HepG2 (cell line): ENCODE results near the gene PEMT. TPM values are rescaled to one million over a fixed set of nuclear protein-coding genes. Genes with fewer than 3 reads are reported as not detected.

ENCODE experiments used
- ADNP ChIP-seq: sonication (generic); formaldehyde crosslinking; IDR thresholded peaks from 2 replicates; pipeline ENCODE4 v1.4.0; 2020; ENCODE audit warnings: missing genetic modification reagents
- ATAD3A ChIP-seq: sonication (generic); formaldehyde crosslinking; IDR thresholded peaks from 2 replicates; pipeline ENCODE4 v1.4.0; 2020; ENCODE audit warnings: missing genetic modification reagents
- ATF1 ChIP-seq: IDR thresholded peaks from 2 replicates; pipeline ENCODE4 v1.6.1; 2016; ENCODE audit warnings: mild to moderate bottlenecking, control low read depth
- BATF2 ChIP-seq: sonication (generic); formaldehyde crosslinking; IDR thresholded peaks from 2 replicates; pipeline ENCODE4 v1.8.0; 2022; ENCODE audit warnings: mild to moderate bottlenecking, missing genetic modification reagents, moderate library complexity
- CTCF ChIP-seq: sonication (generic); formaldehyde crosslinking; IDR thresholded peaks from 2 replicates; pipeline ENCODE4 v1.5.0; 2020; ENCODE audit warnings: mild to moderate bottlenecking, missing genetic modification reagents, moderate library complexity
- ELF3 ChIP-seq: IDR thresholded peaks from 2 replicates; pipeline ENCODE4 v1.6.1; 2016; ENCODE audit warnings: missing genetic modification reagents, missing compliant biosample characterization
- FOXO4 ChIP-seq: sonication (generic); formaldehyde crosslinking; conservative IDR thresholded peaks from 2 replicates; pipeline ENCODE4 v1.8.1; 2023; ENCODE audit warnings: missing genetic modification reagents
- FOXP1 ChIP-seq, 2 experiments: fragments of 450-650 bp in 1 of 2; IDR thresholded peaks; 2 replicates each; pipeline ENCODE4 v1.6.1; 2017 to 2018; ENCODE audit warnings: antibody characterized with exemption in 1 of 2
- GABPA ChIP-seq, 2 experiments: IDR thresholded peaks; 2 replicates each; pipeline ENCODE4 v1.6.1; 2011 to 2016; ENCODE audit warnings: low read depth in 2 of 2, low read length in 1 of 2, missing biosample characterization in 1 of 2, missing genetic modification characterization in 1 of 2
- HINFP ChIP-seq: sonication (generic); formaldehyde crosslinking; IDR thresholded peaks from 2 replicates; pipeline ENCODE4 v1.4.0; 2020; ENCODE audit warnings: low read depth, mild to moderate bottlenecking, missing genetic modification reagents
- HOXA5 ChIP-seq: sonication (generic); formaldehyde crosslinking; IDR thresholded peaks from 2 replicates; pipeline ENCODE4 v1.4.0; 2020; ENCODE audit warnings: missing genetic modification reagents
- HOXA7 ChIP-seq: sonication (generic); formaldehyde crosslinking; IDR thresholded peaks from 2 replicates; pipeline ENCODE4 v1.8.1; 2022; ENCODE audit warnings: mild to moderate bottlenecking, missing genetic modification reagents, moderate library complexity
- IKZF1 ChIP-seq: fragments of 450-650 bp; IDR thresholded peaks from 2 replicates; pipeline ENCODE4 v1.7.1; 2016
- MIER3 ChIP-seq: IDR thresholded peaks from 2 replicates; pipeline ENCODE4 v1.6.1; 2016; ENCODE audit warnings: missing compliant biosample characterization, borderline replicate concordance
- NR2F6 ChIP-seq, 2 experiments: IDR thresholded peaks; 2 replicates each; pipeline ENCODE4 v1.6.1; 2016; ENCODE audit warnings: antibody characterized with exemption in 1 of 2, mild to moderate bottlenecking in 1 of 2
- PHF21A ChIP-seq: sonication (generic); formaldehyde crosslinking; IDR thresholded peaks from 2 replicates; pipeline ENCODE4 v1.5.0; 2020; ENCODE audit warnings: mild to moderate bottlenecking, missing genetic modification reagents
- PHF5A ChIP-seq: IDR thresholded peaks from one replicate; pipeline ENCODE4 v1.6.1; 2018; ENCODE audit warnings: low read depth, missing genetic modification reagents; ENCODE audit not compliant: unreplicated experiment
- TFDP2 ChIP-seq: sonication (generic); formaldehyde crosslinking; IDR thresholded peaks from 2 replicates; pipeline ENCODE4 v1.4.0; 2020; ENCODE audit warnings: missing genetic modification reagents
- ZNF121 ChIP-seq: sonication (generic); formaldehyde crosslinking; IDR thresholded peaks from 2 replicates; pipeline ENCODE4 v1.5.0; 2020; ENCODE audit warnings: mild to moderate bottlenecking, missing genetic modification reagents
- ZNF205 ChIP-seq: IDR thresholded peaks from 2 replicates; pipeline ENCODE4 v1.6.1; 2018; ENCODE audit warnings: missing biosample characterization, missing genetic modification reagents
- ZNF256 ChIP-seq: sonication (generic); formaldehyde crosslinking; conservative IDR thresholded peaks from 2 replicates; pipeline ENCODE4 v1.4.0; 2020; ENCODE audit warnings: missing genetic modification reagents
- ZNF569 ChIP-seq: sonication (generic); formaldehyde crosslinking; IDR thresholded peaks from 2 replicates; pipeline ENCODE4 v1.5.0; 2020; ENCODE audit warnings: mild to moderate bottlenecking, missing genetic modification reagents, moderate library complexity, borderline replicate concordance
- ZNF615 ChIP-seq: sonication (generic); formaldehyde crosslinking; IDR thresholded peaks from 2 replicates; pipeline ENCODE4 v1.5.0; 2020; ENCODE audit warnings: mild to moderate bottlenecking, missing genetic modification reagents, borderline replicate concordance
- polyA plus RNA-seq, 8 experiments: library from polyadenylated mRNA; depleted of rRNA in 3 of 8; stranded (reverse) in 7 of 8; unstranded in 1 of 8; fragments of >200 nt; fragmentation: Illumina TruSeq in 4 of 8; extraction: Trizol in 4 of 8; gene quantifications; 2 replicates each; pipeline versions ENCODE4 v1.2.1 to v1.2.3, GENCODE V29; 2011 to 2016; ENCODE audit warnings: low read depth in 4 of 8, missing spikeins in 1 of 8, mixed read lengths in 1 of 8; ENCODE audit not compliant: insufficient read depth in 1 of 8
- total RNA-seq, 5 experiments: library from RNA; depleted of rRNA; stranded (reverse); fragments of >200 nt; fragmentation: Illumina TruSeq; extraction: Trizol; gene quantifications; 2 replicates each; pipeline ENCODE4 v1.2.3, GENCODE V29; 2016; ENCODE audit warnings: low read depth in 1 of 5

Gene PEMT
- total and polyA plus RNA-seq, 2 of the 13 experiments (the other 11 are each of a cell fraction or from before 2014, with no cell fraction given) = 31.7 to 43.6 TPM

- TF ChIP-seq ZNF205 (CRISPR knock-in tag) = no peak
- peak; percentile 42; the same call in 1 of the 2 replicates for TF ChIP-seq ADNP
- no peak for TF ChIP-seq ELF3 (CRISPR knock-in tag)
- no peak; the same call in none of the 2 replicates for TF ChIP-seq MIER3 (CRISPR knock-in tag)
- no peak for TF ChIP-seq FOXO4 (CRISPR knock-in tag)
- TF ChIP-seq ATF1 (CRISPR knock-in tag) = no peak
- TF ChIP-seq BATF2 (CRISPR knock-in tag) = no peak
- no peak for TF ChIP-seq ZNF569 (CRISPR knock-in tag)
- TF ChIP-seq PHF5A (CRISPR knock-in tag) = no peak
- no peak for TF ChIP-seq ATAD3A (CRISPR knock-in tag)
- peak; percentile 27 for TF ChIP-seq CTCF (CRISPR knock-in tag)
- no peak for TF ChIP-seq HOXA5 (CRISPR knock-in tag)
- peak; percentile 50; the same call in 1 of the 2 replicates for TF ChIP-seq ZNF121 (CRISPR knock-in tag)
- no peak for TF ChIP-seq NR2F6 (IDR thresholded peaks at IDR 0.05)
- TF ChIP-seq NR2F6 (CRISPR knock-in tag; IDR thresholded peaks at IDR 0.05) = peak; percentile 71; the same call in 1 of the 2 replicates
- TF ChIP-seq ZNF256 = no peak
- TF ChIP-seq HINFP = no peak
- TF ChIP-seq TFDP2 (CRISPR knock-in tag) = no peak
- TF ChIP-seq IKZF1 = no peak
- no peak for TF ChIP-seq ZNF615 (CRISPR knock-in tag)
- no peak for TF ChIP-seq FOXP1 (IDR thresholded peaks at IDR 0.05)
- TF ChIP-seq FOXP1 (CRISPR knock-in tag; IDR thresholded peaks at IDR 0.05) = no peak; the same call in 1 of the 2 replicates
- TF ChIP-seq HOXA7 = no peak
- no peak for TF ChIP-seq GABPA (IDR thresholded peaks at IDR 0.05; ENCODE audit: low read depth, low read length)
- TF ChIP-seq GABPA (CRISPR knock-in tag; IDR thresholded peaks at IDR 0.05; ENCODE audit: low read depth) = no peak
- TF ChIP-seq PHF21A = peak; percentile 74
Measured at GRCh38 chr17:17572010-17572785, 19.3 kb downstream of the PEMT start (continued).
